ENCODE measurements around the gene USP19.

The USP19 gene, protein sequence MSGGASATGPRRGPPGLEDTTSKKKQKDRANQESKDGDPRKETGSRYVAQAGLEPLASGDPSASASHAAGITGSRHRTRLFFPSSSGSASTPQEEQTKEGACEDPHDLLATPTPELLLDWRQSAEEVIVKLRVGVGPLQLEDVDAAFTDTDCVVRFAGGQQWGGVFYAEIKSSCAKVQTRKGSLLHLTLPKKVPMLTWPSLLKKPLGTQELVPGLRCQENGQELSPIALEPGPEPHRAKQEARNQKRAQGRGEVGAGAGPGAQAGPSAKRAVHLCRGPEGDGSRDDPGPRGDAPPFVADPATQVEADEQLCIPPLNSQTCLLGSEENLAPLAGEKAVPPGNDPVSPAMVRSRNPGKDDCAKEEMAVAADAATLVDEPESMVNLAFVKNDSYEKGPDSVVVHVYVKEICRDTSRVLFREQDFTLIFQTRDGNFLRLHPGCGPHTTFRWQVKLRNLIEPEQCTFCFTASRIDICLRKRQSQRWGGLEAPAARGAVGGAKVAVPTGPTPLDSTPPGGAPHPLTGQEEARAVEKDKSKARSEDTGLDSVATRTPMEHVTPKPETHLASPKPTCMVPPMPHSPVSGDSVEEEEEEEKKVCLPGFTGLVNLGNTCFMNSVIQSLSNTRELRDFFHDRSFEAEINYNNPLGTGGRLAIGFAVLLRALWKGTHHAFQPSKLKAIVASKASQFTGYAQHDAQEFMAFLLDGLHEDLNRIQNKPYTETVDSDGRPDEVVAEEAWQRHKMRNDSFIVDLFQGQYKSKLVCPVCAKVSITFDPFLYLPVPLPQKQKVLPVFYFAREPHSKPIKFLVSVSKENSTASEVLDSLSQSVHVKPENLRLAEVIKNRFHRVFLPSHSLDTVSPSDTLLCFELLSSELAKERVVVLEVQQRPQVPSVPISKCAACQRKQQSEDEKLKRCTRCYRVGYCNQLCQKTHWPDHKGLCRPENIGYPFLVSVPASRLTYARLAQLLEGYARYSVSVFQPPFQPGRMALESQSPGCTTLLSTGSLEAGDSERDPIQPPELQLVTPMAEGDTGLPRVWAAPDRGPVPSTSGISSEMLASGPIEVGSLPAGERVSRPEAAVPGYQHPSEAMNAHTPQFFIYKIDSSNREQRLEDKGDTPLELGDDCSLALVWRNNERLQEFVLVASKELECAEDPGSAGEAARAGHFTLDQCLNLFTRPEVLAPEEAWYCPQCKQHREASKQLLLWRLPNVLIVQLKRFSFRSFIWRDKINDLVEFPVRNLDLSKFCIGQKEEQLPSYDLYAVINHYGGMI (N-terminal part only)

DNA sequence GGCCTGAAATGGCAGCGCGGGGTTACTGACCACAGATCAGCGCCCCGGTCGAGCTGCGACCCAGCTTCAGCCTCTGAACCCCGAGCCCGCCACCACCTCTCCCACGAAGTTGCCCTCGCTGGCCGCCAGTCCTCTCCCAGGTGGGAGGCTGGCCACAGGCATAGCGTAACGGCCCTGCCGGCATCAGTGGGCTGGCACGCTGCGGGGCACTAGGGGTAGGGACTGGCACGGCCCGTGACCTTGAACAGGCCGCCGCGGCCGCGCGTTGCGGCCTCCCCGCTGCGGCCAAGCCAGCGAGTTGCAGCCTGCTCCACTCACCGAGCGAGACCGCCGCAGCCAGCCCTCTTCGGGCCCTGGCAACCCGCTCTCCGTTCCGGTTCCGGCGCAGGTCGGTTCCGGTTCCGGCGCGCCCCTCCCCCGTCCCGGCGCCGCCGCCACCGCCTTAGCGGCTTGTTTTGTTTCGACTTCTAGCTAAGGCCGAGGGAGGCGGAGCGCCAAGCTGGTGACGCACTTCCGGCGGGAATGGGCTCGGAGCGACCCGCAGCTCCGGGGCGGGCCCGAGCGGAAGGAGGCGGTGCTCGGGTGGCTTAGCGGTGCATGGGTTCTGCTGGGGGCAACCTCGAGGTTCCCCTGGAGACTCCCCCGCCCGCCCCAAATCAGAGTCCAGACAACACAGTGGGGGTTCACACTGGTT is at the start of gene USP19:
Gene USP19, minus strand, starts transcription at position 386 of the 694 bp plus-strand sequence. CDS start 1,678 bp downstream, outside the sequence.
- in situ Hi-C loops (cut with HindIII; ENCODE audit: low sequenced_read_pairs), result no loop called here

DNA sequence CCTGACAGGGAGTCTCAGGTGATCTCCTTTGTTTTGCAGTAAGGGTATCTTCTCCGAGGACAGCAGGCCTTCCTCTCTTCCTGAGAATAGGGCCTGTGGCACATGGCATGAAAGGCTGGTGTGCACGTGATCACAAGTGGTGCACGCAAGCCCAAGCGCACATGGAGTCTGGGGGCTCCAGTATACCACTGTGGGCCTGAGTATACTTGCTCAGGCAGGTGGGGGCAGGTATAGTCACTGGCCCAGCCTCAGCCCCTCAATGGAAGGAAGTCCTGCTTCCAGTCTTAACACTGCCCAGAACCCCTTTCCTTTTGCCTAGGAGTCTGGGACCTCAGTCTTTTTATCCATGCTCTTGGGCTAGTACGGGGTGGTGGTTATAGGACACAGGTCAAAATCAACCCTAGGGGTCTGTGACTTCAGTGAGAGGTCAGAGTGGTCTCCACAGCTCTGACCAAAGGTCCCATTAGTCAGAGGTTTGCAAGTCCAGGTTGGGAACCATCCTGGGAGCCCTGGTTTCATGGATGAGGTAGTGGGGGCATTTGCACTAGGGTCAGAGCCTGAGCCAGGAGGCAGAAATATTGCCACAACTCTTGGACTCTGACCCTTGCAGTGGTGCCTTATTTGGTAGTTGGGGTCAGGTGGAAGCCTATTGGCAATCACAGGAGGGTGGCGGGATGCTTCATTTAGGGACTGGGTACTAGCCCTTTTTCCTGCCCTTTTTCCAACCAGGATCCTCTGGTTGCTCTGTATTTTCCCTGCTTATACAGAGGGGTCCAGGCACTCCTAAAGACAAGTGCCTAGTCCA is 46.3 kb upstream of the USP19 start:
- in situ Hi-C loops (cut with HindIII; ENCODE audit: low sequenced_read_pairs), result no loop called here

DNA sequence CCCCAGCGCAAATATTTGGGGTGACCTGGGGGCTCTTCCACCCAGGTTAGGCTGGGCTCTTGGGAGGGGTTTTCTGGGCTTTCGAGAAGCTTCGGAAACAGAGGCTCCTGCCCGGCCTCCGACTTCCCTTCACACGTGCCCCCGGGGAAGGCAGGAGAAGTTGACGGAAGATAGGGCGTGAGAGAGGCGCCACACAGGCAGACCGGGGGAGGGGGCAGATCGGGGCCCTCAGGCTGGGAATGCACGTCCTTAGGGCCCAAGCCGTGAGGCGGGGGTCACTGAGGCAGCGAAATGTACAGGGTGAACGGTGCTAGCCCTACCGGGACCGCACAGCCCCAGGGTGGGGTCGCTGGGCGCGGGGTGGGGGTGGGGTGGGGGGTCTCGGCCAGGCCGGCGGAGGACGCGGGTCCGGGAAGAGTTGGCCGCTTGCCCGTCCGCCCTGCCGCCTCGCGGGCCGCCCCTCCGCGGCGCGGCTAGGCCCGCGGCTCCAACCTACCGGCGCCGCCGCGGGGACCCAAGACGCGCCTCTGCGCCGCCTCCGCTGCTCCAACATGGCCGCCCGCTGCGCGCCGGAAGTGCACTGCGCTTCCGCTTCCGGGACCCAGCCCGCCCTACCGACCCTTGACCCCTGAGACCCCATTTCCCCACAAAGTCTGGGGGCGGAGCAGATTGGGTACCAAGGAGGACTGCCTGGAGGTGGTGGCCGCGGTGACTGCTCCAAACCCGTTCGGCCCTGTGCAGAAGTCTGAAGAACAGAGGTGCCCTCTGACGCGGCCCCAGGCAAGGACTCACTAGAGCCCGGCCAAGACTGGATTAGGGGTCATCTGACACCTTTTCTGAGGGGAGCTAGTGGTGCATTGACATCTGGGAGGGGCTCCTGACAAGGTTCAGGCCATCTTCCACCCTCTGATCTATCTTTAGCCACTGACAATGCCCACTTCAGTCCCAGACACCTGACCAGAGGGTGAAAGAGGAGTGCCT is 45.4 kb upstream of the USP19 start, which contains the start of gene CCDC71:
Gene CCDC71, minus strand, starts transcription at position 561 of the 981 bp plus-strand sequence. CDS start 2,123 bp downstream, outside the sequence.
- in situ Hi-C loops (cut with HindIII; ENCODE audit: low sequenced_read_pairs), result no loop called here

DNA sequence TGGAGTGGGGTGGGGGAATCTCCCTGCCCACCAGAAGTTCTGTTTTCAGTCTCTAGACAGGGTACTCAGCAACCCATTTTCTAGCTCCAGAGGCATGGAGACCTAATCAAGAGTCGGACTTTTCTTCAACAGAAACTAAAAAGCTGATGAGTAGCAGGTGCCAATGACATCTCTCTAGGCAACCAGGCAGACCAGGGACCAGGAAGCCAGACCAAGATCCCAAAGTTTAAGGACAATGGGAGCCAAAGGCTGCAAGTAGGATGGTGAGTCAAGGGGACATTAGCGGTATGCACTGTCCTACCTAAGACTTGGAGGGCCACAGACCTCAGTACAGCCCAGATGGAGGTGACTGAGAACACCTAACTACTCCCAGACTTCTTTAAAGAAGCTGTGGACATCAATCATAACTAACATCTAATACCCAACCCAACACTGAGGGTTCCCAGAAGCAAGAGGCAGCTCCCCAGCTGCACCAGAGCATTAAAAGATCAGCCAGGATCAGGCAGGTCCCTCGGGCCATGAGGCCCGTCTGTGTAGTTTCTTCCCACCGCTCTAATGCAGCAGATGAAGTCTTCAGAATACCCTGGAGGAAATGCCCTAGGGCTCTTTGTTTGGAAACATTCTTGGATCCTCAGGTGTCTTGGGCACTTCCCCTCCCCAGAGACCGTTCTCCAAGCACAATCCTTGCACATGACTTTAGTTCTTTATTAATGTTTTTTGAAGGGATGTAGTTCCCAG is 44.5 kb upstream of the USP19 start:
- in situ Hi-C loops (cut with HindIII; ENCODE audit: low sequenced_read_pairs), result no loop called here

DNA sequence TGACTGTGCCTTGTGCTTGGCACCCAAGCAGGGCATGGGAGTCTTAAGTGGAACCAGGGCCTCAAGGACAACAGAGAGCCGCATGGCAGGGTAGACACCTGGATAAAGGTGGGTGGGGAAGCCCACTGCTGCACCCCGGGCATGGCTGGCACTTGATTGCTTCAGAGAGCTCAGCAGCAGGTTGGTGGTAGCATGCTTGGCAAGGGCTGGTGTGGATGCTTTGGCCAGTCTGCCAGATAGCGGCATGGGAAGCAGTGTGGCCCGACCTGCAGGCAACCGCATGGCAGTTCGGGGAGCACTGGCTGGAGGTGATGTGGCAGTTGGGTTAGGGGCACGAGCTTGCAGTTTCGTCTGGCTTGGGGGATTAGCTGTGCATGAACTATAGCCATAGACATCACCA is 43.0 kb upstream of the USP19 start:
- in situ Hi-C loops (cut with HindIII; ENCODE audit: low sequenced_read_pairs), result no loop called here

DNA sequence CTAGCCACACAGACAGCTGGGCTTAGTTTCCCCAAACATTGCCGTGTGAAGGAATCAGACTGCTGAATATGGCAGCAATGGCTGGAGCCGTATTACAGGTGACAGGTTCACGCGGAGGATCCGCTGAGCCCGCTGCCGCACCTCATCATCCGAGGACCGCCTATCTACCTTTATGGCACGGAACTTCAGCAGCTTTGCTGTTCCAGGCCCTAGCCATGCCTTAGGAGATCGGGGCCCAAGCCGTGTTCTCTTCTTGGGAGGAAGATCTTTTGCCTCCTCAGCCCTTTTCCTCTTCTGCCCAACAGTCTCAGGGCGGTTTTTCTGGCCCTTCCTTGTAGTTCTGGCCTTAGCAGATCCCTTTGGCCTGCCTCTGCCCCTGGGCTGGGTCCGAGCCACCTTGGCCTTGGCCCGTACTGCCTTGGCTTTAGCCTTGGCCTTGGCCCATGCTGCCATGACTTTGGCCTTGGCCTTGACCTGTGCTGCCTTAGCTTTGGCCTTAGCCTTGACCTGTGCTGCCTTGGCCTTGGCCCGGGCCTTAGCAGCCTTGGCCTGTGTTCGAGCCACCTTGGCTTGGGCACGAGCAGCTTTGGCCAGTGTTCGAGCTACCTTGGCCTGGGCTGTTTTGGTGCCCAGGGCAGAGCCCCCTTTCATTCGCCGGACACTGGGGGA is 42.3 kb upstream of the USP19 start:
- in situ Hi-C loops (cut with HindIII; ENCODE audit: low sequenced_read_pairs), result no loop called here

DNA sequence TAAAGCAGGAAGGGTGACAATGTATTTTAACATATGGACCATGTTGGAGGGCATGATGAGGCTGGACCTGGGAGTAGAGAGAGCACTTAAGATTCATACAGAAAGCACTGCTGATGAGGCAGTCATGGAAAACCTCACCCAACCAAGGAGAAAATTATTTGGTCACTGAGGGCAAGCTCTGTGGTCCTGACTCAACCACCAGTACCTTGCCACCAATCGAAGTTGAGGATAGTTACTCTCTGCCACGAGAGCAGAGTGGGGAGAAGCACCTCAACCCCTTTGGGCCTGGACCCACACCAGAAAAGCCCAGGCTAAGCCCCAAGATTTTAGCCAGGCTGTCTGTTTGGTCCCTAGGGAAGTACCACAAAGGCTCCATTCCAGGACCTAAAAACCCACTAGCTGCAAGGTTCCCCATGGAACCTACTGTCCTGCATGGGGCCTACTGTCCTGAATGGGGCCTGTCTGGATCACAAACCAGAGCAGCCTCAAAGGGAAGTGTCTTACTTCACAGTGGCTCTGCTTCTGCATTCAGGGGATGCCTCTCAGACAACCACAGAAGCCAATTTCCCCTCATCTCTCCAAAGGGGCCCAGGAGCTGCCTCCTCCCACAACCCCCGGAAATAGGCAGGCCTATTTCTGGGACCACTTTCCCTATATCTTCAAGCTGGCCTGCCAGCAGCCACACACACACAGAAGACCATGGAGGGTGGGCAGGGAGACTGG is 41.3 kb upstream of the USP19 start:
- in situ Hi-C loops (cut with HindIII; ENCODE audit: low sequenced_read_pairs), result no loop called here

DNA sequence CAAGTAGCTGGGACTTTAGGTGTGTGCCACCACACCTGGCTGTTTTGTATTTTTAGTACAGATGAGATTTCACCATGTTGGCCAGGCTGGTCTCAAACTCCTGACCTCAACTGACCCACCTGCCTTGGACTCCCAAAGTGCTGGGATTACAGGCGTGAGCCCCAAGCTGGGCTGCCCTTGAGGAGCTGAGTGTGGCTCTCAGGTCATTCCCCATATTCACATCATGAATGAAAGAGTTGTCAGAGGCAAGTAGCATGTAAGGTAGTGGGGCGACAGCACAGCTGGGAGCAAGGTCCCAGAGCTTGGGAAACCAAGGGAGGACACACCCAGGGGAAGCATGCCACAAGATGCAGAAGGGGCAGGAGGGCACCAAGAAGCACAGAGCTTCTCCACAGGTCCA is 40.6 kb upstream of the USP19 start:
- in situ Hi-C loops (cut with HindIII; ENCODE audit: low sequenced_read_pairs), result no loop called here

DNA sequence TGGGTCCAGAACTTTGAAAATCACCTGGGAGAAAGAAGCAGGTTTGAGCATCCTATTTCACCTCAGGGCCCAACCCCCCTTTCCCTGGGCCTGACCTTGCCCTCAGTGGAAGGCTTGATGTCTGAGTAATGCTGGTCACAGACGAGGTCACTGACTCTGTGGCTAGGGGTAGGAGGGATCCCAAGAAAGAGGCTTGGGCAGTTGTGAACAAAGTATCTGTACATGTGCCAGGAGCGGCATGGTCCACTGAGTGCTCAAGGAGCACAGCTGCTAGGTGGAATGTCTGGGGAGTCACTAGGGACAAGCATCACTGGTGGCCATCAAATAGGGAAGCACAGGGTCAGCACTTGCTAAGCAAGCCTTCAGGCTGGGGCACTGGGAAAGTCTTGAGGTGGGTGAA is 38.2 kb upstream of the USP19 start:
- in situ Hi-C loops (cut with HindIII; ENCODE audit: low sequenced_read_pairs), result no loop called here

DNA sequence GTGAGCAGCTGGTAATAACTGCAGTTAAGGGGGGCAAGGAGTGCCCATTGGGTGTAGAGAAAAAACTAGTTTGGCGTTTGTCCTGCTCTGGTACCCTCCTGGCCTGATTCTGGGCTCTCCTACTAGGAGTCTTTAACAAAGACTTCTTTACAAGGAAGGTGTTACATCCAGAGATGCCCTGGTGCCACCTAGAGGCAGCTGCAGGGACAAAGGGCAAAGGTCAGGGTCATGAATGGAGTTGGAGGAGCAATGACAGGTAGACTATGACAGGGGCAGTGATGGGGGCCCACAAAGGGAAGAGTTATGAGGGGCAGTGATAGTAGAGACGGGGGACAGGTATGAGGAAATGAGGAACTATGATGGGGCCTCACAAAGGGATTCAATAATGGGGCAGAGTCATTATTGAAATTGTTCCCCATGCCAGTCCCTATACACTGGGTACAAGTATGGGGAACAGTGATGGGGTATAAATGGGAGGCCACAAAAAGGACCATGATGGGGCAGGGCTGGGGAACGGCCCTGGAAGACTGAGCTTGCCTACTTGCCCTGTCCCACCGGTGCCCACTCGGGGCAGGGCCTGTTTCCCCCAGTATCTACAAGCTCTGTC is 37.6 kb upstream of the USP19 start:
- in situ Hi-C loops (cut with HindIII; ENCODE audit: low sequenced_read_pairs), result no loop called here

DNA sequence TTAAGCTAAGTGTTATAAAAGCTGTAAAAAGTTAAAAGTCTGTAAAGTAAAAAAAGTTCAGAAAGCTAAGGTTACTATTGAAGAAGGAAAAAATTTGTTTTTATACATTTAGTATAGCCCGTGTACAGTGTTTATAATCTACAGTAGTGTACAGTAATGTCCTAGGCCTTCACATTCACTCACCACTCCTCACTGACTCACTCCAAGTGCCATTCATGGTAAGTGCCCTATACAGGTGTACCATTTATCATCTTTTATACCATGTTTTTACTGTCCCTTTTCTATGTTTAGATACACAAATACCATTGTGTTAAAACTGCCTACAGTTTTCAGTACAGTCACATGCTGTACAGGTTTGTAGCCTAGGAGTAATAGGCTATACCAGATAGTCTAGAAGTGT is 36.7 kb upstream of the USP19 start:
- in situ Hi-C loops (cut with HindIII; ENCODE audit: low sequenced_read_pairs), result no loop called here

DNA sequence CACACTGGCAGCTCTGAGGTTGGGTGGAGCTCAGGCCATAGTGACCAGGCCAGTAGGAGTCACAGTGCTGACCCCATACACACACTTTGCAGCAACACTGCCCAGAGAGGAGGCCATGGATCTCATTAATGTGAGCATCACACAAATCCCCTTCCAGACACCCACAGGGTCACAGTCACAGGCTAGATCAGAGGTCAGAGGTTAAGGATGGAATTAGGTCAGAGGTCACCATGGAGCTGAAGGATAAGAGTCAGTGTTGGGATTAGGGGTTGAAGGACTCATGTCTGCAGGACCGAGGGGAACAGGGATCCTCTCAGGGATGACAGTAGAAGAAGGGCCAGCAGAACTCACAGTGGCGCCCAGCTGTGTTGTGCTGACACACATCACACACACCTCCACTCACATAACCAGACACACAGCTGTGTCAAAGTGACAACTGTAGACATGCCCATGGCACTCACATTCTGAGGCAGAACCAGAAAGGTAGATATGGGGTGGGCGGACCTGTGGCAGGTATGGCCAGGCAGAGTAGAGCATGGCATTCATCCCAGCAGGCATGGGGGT is 32.8 kb upstream of the USP19 start:
- in situ Hi-C loops (cut with HindIII; ENCODE audit: low sequenced_read_pairs), result no loop called here

DNA sequence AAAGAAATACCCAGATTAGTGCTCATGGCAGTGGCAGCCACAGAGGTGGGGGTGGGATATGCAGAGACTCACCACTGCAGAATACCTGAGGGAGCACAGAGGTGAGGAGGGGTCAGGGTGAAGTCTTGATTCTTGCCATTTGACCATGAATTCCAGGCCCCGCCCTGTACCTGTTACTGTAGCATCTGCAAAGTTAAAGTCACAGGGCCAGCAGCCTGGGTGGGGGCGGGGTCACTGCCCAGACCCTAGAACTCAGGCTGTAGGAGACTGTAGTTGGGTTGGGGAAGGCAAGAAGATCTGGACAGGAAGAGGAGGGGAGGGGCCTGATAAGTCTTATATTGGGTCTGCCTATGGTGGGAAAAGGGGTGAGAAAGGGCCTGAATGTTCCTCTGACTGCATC is 31.0 kb upstream of the USP19 start:
- in situ Hi-C loops (cut with HindIII; ENCODE audit: low sequenced_read_pairs), result no loop called here

DNA sequence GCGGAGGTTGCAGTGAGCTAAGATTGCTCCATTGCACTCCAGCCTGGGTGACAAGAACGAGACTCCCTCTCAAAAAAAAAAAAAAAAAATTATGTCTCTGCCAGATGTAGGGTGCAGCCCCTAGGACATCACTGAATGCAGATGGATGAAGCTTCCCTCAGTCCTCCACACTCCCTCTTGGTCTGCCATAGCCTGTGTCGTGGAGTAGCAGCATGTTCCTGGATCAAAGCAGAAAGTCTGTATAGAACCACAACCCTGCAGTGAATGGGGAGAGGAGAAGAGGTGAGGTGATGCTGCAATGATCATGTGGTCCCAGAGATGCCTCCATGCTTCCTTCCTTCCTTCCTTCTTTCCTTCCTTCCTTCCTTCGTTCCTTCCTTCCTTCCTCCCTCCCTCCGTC is 27.5 kb upstream of the USP19 start:
- in situ Hi-C loops (cut with HindIII; ENCODE audit: low sequenced_read_pairs), result no loop called here

DNA sequence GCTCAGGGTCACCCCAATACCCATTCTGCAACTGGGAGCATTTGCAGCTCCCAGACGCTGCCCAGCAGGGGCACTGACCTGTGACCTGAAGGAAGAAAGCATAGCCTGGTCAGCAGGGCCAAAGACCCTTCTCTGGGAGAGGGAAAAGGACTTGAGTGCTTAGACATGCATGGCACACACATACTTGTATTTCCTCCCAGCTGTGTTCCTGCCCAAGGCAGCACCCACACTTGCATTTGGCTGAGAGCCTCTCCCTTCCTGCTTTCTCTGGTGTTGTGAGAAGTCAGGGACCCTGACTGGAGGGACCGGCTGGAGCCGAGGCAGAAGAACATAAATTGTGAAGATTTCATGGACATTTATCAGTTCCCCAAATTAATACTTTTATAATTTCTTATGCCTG is 19.5 kb upstream of the USP19 start:
- in situ Hi-C loops (cut with HindIII; ENCODE audit: low sequenced_read_pairs), result no loop called here

DNA sequence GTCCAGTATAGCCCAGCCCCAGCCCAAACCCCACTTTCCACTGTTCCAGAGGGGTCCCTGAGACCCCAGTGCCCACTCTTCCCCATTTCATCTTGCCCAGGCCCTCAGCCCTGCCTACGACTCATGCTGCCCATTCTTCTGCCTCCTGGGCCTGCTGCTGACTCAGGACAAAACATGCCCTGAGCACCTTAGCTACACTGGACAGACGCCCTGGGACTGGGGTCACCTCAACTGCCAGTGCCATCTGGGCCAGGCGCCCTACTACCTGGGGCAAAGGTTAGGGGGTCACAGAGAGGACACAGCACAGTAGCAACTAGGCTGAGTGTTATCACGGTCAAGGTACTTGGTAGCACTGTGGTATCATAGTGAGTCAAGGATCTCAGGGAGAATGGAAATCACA is 14.9 kb upstream of the USP19 start:
- in situ Hi-C loops (cut with HindIII; ENCODE audit: low sequenced_read_pairs), result no loop called here
